A549 (cell line): ENCODE data around the gene CDH5.

Source experiments
- CEBPB ChIP-seq, 2 experiments: fragments of >200 bp in 1 of 2; sonication (Bioruptor Twin) in 1 of 2; formaldehyde crosslinking in 1 of 2; IDR thresholded peaks; 2 replicates each; pipeline ENCODE4 v1.6.1; 2012 to 2016
- CTCF ChIP-seq: fragments of >200 bp; sonication (Bioruptor Twin); formaldehyde crosslinking; IDR thresholded peaks from 3 replicates; pipeline ENCODE4 v1.5.1; 2016
- EP300 ChIP-seq, 2 experiments: fragments of >200 bp; sonication (Bioruptor Twin); formaldehyde crosslinking; IDR thresholded peaks; 2 replicates in 1 of 2; 3 replicates in 1 of 2; pipeline ENCODE4 v1.6.1; 2016 to 2017
- MAX ChIP-seq: IDR thresholded peaks from 2 replicates; pipeline ENCODE4 v1.6.1; 2012
- MYC ChIP-seq: IDR thresholded peaks from 2 replicates; pipeline ENCODE4 v1.6.1; 2012; ENCODE audit warnings: mild to moderate bottlenecking, inconsistent platforms, low read length, improper control_type of control experiment, borderline replicate concordance
- POLR2A ChIP-seq: IDR thresholded peaks from 2 replicates; pipeline ENCODE4 v1.6.1; 2012; ENCODE audit warnings: mild to moderate bottlenecking, low read length
- REST ChIP-seq: fragments of 200-600 bp; sonication (generic); IDR thresholded peaks from 2 replicates; pipeline ENCODE4 v1.6.1; 2016; ENCODE audit warnings: antibody characterized with exemption, mild to moderate bottlenecking, moderate library complexity
- ZC3H11A ChIP-seq: fragments of 450-650 bp; IDR thresholded peaks from 2 replicates; pipeline ENCODE4 v1.6.1; 2014; ENCODE audit warnings: antibody characterized with exemption, mild to moderate bottlenecking

- no peak for TF ChIP-seq REST
- no peak for TF ChIP-seq ZC3H11A
- no peak for TF ChIP-seq CTCF
- TF ChIP-seq POLR2A: no peak
- no peak for TF ChIP-seq CEBPB (IDR thresholded peaks at IDR 0.05)
- TF ChIP-seq MAX: no peak
- TF ChIP-seq EP300 (IDR thresholded peaks at IDR 0.05): no peak
- no peak for TF ChIP-seq MYC
Observed at GRCh38 chr16:66382171-66382965, 15.9 kb downstream of the CDH5 start.
